Stimulated activated CD4-positive, alpha-beta T cell treated with anti-CD3 and anti-CD28 coated beads, TNF-alpha, amount 100 ng/mL, for 4 hours (primary cell): ENCODE measurements around the gene TNFRSF6B.
A peak's percentile ranks its signal among the peaks of the same experiment; 100 is the strongest.

ENCODE experiments used
- DNase-seq, 3 experiments: peaks; one replicate each; pipeline ENCODE4 v3.0.0-alpha.2; 2020; ENCODE audit warnings: low read depth in 3 of 3

TNFRSF6B gene

DNA sequence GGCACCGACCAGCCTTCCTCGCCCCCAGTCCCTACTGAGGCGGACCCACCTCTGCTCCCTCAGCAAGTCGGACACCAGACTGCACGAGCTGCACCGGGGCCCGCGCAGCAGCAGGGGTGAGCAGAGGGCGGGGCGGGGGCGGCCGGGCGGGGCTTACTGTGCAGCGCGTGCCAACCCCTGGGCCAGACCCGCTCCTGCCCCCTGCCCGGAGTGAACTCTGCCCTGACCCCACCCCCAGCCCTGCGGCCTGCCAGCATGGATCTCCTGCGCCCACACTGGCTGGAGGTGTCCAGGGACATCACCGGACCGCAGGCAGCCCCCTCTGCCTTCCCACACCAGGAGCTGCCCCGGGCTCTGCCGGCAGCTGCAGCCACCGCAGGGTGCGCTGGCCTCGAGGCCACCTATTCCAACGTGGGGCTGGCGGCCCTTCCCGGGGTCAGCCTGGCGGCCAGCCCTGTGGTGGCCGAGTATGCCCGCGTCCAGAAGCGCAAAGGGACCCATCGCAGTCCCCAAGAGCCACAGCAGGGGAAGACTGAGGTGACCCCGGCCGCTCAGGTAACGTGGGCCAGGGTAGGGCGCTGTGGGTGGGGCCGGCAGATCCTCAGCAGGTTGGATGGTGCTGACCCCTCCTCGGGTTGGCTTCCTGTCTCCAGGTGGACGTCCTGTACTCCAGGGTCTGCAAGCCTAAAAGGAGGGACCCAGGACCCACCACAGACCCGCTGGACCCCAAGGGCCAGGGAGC is 41.7 kb downstream of the TNFRSF6B start:
- no peak for DNase-seq

DNA sequence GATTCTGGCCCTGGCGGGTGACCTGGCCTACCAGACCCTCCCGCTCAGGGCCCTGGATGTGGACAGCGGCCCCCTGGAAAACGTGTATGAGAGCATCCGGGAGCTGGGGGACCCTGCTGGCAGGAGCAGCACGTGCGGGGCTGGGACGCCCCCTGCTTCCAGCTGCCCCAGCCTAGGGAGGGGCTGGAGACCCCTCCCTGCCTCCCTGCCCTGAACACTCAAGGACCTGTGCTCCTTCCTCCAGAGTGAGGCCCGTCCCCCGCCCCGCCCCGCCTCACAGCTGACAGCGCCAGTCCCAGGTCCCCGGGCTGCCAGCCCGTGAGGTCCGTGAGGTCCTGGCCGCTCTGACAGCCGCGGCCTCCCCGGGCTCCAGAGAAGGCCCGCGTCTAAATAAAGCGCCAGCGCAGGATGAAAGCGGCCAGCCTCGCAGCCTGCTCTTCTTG is 42.3 kb downstream of the TNFRSF6B start:
- no peak for DNase-seq

- DNase-seq: peak in 1 of 3 experiments; percentile 56
Observed at GRCh38 chr20:63739130-63740069, 42.9 kb downstream of the TNFRSF6B start, which contains the start of gene SLC2A4RG. Gene SLC2A4RG (plus strand): TSS chr20:63739776. CDS start chr20:63739913, 137 bp downstream.

- no peak for DNase-seq
Observed at GRCh38 chr20:63740070-63740626, 43.7 kb downstream of the TNFRSF6B start.

GRCh38 chr20:63740627-63741353 is 44.3 kb downstream of the TNFRSF6B start:
- DNase-seq: no peak

- DNase-seq: no peak
Observed at GRCh38 chr20:63741354-63741675, 44.9 kb downstream of the TNFRSF6B start.

GRCh38 chr20:63741676-63742380 is 45.4 kb downstream of the TNFRSF6B start:
- no peak for DNase-seq

DNA sequence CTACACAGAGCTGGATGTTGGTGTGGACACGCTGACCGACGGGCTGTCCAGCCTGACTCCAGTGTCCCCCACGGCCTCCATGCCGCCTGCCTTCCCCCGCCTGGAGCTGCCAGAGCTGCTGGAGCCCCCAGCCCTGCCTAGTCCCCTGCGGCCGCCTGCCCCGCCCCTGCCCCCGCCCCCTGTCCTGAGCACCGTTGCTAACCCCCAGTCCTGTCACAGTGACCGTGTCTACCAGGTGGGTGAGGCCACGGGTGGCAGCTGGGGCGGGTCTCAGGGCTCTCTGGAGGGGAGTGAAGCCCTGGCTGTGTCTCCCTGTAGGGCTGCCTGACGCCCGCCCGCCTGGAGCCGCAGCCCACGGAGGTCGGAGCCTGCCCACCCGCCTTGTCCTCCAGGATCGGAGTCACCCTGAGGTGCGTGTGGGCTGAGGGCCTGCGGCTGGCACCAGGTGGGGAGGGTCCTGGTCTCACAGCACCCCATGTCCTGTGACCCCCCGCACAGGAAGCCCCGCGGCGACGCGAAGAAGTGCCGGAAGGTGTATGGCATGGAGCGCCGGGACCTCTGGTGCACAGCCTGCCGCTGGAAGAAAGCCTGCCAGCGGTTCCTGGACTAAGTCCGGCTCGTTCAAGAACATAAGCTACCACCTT is 46.1 kb downstream of the TNFRSF6B start:
- no peak for DNase-seq

DNA sequence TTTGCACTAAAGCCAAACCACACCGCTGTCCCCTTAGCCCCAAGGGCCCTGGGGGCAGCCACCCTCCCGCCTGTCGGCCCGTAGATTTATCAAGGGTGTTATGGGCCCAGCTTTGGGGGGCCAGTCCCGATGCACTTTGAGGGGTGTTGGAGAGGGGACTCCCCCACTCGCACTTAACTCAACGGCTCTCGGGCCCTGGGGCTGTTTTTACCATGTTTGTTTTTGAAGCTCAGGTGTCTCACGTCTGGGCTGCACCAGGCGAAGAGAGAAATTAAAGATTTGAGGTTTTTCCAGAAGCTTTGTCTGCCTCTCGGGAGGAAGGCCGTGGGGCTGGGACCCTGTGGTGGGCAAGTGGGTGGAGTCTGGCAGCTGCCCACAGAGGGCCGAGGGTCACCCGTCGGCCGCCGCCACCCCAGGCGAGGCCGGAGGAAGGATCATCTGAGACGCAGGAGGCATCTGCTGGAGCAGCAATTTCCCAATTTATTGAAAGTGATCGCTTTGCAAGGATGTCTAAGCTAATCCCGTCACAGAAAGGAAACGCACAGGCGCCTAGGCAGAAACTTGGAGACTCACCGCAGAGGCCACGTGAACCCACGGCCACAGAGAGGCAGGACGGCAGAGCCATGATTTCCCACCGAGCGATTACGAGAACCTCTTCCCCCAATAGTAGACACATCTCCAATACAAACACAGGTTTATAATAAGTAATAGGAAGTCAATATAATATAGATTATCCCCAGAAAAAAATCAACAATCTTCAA is 46.9 kb downstream of the TNFRSF6B start:
- no peak for DNase-seq

GRCh38 chr20:63744158-63744557 is 47.7 kb downstream of the TNFRSF6B start:
- DNase-seq: no peak

- DNase-seq: no peak
Observed at GRCh38 chr20:63744574-63745423, 48.3 kb downstream of the TNFRSF6B start.

DNA sequence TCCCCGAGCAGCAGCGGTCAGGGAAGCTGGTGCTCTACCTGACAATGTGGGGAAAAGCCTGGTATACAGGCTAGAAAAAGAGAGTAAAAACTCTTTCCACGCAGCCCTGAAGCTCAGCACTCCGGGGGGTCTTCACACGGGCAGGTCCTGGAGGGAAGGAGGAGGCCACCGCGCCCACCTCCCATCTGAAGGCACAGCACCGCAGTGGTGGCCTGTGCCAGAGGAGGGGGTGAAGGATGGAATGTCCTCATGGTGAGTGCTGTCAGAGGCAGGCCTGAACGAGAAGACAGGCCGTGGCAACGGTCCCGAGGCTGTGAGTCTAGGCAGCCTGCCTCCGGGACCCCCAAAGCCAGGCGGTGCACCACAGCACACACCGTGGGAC is 49.0 kb downstream of the TNFRSF6B start:
- no peak for DNase-seq

DNA sequence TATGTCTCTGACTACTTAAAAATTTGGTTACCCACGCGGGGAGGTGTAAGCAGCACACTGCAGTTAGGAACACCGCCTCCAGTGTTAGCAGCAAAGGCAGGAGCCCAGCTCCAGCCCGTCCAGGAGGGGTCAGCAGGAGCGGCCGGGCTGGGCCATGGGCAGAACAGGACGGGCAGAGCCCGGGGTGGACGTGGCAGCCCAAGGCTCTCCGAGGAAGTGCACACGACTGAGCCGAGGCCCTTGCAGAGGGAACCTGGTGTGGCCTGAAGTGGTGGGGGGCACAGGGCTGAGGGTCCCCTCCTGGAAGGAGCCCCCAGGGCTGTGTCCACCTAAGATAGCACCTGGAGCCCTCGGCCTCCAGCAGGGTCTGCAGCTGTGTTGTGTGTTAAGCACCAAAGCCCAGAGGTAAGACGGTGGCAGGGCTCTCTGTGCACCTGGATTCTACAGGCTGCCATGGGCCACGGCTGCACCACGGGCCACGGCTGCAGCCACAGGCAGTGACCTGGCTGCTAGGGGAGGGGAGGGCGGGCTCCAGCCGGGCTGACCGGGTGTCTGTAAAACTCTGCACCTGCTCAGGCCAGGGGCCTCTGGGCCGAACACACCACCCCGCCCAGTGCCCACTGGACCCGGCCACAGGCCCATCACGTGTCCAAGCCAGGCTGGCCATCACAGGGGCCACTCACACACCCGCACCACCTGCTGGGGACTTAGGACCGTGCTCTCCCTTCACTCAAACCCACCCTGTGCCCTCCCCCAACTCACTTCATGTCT is 49.7 kb downstream of the TNFRSF6B start:
- DNase-seq: no peak

DNA sequence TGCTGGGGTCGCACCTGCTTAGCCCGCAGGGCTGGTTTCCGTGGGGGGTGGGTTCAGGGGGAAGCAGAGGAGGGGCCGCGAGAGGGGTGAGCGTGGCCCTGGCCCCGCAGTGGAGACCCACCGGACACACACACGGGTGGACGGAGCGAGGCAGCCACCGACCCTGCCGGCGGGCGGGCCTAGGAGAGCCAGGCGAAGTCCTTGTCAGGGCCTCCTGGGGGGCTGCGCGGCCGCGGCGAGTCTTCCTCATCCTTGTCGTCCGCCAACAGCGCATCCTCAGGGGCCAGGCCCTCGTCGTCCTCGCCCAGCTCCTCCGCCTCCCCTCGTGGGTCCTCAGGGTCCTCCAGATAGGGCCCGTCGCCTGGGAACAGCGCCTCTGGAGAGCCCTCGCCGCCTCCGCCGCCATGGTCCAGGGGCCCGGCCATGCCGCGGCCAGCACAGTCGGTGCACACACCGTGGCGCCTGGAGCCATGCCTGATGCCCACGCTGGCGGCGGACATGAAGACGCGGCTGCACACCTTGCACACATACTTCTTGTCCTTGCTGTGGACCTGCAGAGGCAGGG is 50.4 kb downstream of the TNFRSF6B start:
- no peak for DNase-seq

- no peak for DNase-seq
Observed at GRCh38 chr20:63747622-63748069, 51.2 kb downstream of the TNFRSF6B start.
